NCI-H146 treated with DMSO at 0.1 percent for 48 hours (cell line): ENCODE measurements around the gene EWSR1.
"Not testable (repeated sequence)": the region's sequence is repeated elsewhere in the genome, so short reads cannot be mapped to it uniquely, and the experiment has no call there.

Experiments used
- DNase-seq: peaks from one replicate; lab custom pipeline; 2025; ENCODE audit not compliant: unreplicated experiment; lab: John Stamatoyannopoulos, UW

EWSR1 gene, protein sequence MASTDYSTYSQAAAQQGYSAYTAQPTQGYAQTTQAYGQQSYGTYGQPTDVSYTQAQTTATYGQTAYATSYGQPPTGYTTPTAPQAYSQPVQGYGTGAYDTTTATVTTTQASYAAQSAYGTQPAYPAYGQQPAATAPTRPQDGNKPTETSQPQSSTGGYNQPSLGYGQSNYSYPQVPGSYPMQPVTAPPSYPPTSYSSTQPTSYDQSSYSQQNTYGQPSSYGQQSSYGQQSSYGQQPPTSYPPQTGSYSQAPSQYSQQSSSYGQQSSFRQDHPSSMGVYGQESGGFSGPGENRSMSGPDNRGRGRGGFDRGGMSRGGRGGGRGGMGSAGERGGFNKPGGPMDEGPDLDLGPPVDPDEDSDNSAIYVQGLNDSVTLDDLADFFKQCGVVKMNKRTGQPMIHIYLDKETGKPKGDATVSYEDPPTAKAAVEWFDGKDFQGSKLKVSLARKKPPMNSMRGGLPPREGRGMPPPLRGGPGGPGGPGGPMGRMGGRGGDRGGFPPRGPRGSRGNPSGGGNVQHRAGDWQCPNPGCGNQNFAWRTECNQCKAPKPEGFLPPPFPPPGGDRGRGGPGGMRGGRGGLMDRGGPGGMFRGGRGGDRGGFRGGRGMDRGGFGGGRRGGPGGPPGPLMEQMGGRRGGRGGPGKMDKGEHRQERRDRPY

DNA sequence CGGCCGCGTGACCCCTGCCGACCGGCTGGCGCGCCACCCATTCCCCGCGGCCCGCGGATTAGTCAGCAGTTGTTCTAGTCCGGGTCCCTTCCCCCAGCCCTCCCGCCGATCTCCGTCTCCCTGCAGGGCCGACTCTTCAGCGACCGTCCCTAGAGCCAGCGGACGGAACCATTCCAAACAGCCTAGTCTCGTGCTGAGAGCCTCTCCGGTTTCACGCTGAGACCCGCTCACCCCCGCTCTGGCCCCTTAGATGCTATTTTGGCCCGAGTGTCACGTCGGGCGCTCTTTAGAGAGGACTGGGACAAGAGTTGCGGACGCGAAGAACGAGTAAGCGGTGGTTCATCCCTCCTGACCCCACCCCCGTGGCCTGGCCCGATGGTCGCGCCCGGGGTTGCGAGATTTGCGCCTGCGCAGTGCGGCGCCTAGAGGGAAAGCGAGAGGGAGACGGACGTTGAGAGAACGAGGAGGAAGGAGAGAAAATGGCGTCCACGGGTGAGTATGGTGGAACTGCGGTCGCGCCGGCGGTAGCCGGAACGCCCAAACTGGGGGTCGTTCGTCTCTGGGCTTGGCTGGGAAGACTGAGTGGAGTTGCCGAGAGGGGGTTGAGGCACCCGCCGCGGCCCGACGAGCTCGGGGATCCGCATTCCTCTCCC, at the start of gene EWSR1, which contains the start of gene RHBDD3:
TSS of gene EWSR1 (plus strand) at position 411 of the 653 bp plus-strand sequence. CDS start at position 480, 69 bp downstream.
TSS of gene RHBDD3 (minus strand) at position 124 of the 653 bp plus-strand sequence. CDS start 2,355 bp downstream, outside the sequence.
- DNase-seq, result peak; percentile 76

DNA sequence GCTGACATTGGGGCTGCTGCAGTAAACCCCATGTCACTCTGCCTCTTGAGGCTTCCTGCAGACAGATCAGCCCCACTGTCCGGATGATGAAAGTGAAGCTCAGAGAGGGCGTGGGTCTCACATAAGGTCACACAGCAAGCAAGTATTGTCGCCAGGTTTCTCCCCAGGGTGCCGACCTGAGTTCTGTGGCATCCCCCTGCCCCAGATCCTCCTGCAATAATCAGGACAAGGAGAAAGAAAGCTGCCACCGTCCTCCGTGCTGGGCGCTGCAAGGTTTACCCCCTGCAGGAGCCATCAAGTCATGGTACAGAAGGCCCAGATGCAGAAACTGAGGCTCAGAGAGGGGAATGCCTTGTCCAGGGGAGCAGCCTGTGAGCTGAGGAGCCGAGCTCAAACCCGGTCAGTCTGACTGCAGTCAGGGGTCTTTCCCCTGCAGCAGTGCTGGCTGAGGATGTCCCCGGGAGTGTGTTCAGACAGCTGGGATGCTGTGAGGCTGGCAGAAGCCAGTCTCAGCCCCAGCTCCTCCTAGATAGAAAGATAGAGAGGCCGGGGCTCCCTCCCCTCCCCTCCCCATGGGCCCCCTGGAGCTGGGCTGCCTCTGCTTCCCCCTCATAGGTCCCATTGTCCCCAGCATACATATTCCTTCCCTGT, 49.2 kb upstream of the EWSR1 start:
- no peak for DNase-seq

DNA sequence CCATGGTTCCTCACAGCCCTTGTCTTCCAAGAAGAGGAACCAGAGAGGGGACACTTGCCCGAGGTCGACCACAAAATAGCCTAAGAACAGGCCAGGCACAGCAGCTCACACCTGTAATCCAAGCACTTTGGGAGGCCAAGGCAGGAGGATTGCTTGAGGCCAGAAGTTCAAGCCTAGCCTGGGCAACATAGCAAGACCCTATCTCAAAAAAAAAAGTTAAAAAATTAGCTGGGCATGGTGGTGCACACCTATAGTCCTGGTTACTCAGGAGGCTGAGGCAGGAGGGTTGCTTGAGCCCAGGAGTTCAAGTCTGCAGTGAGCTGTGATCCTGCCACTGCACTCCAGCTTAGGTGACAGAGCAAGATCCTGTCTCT, 48.7 kb upstream of the EWSR1 start:
- DNase-seq, result not testable (repeated sequence)

GRCh38 chr22:29219881-29220670, 48.0 kb upstream of the EWSR1 start:
- DNase-seq, result no peak

- DNase-seq, result no peak
These were observed 43.8 kb upstream of the EWSR1 start for GRCh38 chr22:29224121-29224858.

DNA sequence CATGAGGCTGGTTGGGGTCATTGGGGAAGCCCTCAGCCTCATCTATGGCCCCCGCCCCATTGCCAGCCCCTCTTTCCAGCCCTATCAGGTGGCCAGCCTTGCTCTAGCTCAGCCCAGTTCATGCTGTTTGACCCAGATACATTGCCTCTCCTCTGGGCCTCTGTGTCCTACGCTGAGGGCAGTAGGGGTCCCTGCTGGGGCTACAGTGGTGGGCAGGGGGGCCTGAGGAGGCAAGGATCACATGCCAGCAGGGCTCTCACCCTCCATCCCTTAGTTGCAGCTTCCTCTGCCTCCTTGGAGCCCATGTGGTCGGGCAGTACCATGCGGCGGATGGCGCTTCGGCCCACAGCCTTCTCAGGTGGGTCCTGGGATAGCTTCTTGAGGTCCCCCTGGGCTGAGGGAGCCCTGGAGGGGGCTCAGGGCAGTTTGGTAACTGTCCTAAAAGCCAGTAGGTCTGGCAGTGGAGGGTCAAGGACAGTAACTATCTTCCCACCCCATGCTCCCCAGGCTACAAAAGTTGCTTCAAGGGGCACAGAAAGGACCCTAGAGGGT, 43.1 kb upstream of the EWSR1 start:
- no peak for DNase-seq

DNA sequence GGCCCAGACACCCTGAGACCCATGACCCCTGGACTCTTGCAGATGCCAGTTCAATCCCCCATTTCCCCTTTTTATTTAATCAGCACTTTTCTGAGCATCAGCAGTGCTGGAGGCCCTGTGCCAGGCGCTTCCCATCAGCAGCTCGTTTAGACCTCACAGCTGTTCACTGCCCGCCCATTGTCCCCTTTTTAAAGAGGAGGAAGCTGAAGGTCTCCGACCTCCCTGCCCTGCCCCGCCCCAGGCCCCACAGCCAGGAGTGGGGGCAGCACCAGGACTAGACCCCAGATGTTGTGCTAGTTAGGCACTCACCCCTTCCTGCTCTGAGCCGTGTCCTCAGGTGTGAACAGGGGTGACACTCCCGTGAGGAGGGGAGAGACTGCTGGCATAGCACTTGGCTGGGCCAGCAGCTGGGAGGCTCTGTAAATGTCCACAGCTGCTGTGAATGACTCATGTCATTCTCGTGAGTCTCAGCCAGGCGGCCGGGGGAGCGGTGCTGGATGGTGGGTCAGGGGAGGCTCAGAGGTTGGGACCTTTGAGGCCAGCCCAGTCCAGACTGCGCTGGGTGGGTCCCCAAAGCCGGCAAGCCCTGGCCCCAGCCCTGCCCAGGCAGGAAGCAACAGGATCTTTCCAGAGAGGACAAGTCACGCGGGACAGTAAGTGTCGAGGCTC, 42.5 kb upstream of the EWSR1 start:
- no peak for DNase-seq

DNA sequence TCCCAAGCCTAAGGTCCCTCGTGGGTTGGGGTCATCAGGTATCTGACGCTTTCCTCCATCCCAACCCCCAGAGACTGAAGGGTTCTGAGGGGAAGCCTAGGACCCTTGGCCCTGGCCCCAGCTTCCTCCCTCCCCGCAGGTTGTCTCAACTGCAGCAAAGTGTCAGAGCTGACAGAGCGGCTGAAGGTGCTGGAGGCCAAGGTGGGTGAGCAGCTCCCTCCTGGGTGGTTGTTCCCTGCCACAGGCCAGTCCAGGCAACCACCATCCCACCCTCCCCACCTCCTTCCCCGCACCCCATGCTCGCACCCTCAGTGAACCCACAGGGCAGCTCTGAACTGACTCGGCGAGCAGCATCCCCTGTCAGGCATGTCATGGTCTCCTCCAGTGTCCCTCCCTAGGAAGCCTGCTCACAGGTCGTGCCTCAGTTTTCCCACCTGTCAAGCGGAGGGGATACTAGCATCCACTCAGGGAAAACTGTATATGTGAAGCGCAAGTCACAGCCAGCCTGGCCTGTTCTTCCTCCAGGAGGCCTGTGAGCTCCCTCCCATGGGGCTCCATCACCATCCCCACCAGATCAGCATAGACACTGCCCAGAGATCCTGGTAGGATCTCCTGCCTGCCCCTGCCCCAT, 41.6 kb upstream of the EWSR1 start:
- no peak for DNase-seq

GRCh38 chr22:29230972-29231875, 36.8 kb upstream of the EWSR1 start:
- no peak for DNase-seq

DNA sequence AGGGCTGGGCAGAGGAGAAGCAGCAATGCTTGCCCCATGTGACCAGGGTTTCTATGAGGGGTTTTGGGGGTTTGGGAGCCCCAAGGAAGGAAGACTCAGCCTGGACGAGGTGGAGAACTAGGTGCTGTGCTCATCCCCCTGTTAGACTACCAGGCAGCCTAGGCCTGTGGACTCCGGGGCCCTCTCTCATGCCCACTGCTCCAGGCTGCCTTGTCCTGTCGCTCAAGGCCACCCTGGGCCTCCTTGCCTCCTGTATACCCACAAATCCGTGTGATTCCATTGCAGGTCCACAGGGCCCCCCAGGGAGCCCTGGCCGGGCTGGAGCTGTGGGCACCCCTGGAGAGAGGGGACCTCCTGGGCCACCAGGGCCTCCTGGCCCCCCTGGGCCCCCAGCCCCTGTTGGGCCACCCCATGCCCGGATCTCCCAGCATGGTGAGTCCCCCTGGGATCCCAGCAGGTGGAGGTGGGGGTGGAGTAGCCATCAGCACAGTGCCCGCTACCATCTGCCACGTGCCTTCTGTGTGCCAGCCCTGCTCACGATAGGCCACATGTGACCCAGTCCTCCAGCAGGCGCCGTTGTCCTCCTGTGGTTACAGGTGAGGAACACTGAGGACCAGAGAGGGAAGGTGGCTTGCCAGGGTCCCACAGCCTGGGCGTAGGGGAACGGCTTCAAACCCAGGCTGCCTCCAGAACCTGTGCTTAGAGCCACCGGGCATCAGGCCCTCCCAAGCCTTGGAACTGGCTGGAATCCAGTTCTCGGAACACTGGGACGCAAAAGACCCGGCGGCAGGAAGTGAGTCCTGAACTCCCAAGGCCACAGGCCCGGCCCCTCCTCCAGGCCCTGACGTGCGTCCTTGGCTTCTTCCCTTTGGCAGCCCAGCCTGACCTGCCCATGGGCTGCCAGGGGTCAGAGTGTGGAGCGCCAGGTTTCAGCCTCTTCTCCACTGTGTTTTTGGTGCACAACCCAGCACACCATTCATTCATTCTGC, 35.8 kb upstream of the EWSR1 start:
- no peak for DNase-seq

GRCh38 chr22:29233277-29233877, 34.7 kb upstream of the EWSR1 start:
- DNase-seq, result no peak

DNA sequence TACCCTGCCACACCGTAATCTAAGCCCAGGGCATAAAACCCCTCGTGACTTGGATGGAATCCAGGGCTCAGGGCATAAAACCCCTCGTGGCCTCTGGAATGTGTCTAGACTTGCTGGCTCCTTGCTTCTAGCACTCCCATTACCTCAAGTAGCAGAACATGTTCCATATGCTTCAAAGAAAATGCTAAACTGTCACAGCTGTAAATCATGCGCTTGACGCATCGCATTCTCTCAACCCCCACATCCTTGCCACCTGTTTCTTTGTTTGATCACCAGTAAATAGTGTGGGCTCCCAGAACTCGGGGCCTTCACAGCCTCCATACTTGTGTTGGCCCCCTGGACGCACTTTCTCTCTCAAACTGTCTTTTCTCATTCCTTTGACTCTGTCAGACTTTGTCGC, 27.6 kb upstream of the EWSR1 start:
- not testable (repeated sequence) for DNase-seq

DNA sequence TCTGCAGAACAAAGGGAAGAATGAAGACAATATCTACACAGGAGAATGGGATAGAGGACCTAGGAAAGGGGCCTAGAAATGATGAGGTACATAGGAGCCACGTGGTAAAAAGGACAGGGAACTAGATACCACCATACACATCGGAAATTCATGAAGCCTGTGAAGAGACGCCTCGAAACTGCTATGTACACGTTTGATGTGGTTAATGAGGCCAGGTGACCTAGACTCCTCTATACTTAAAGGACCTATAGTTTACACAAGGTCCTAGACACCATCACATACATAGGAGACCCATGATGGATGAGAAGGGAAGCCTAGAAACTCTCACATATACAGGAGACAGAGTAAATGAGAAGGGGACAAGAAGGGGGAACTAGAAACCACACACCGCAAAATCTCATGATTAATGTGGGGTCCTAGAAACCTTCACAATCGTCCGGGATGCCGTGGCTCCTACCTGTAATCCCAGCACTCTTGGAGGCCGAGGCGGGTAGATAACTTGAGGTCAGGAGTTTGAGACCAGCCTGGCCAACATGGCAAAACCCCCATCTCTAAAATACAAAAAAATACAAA, 24.1 kb upstream of the EWSR1 start:
- DNase-seq, result no peak

DNA sequence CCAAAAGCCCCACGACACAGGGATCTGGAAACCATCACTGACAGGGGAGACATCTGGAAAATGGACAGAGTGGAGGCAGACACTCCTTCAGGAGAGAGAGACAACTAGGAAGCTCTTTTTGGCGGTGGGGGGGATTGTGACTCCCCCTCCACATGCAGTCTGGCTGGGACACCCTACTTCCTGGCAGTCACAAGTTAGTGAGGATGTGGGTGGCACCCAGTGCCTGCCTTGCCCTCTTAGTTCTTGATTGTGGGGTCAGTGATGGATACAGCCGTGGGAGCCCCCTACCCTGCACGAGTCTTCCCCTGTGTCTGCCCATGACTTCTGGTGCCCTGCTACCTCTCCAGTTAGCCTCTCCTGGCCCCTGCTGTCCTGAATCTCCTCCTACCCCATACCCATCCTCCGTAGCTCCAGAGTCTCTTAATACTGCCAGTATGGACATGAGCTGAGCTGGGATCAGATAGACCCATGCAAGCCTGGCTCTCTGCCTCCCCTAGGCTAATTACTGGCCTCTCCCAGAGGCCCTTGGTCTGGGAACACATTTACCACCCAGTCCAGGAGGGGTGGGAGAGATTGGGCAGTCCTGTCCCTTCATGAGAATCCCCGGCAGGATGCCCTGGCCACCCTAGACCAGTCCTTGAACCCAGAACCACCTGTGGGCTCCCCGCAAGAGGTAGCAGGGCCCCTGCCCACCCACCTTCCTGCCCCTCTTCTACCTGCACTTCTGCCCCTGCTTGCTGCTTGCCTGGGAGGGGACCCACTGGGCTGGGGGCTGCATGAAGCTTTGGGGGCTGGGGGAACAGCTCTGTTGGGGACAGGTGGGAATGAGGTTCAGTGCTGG, 23.1 kb upstream of the EWSR1 start:
- no peak for DNase-seq
